ENCODE results near the gene FLYWCH2.

FLYWCH2 gene

DNA sequence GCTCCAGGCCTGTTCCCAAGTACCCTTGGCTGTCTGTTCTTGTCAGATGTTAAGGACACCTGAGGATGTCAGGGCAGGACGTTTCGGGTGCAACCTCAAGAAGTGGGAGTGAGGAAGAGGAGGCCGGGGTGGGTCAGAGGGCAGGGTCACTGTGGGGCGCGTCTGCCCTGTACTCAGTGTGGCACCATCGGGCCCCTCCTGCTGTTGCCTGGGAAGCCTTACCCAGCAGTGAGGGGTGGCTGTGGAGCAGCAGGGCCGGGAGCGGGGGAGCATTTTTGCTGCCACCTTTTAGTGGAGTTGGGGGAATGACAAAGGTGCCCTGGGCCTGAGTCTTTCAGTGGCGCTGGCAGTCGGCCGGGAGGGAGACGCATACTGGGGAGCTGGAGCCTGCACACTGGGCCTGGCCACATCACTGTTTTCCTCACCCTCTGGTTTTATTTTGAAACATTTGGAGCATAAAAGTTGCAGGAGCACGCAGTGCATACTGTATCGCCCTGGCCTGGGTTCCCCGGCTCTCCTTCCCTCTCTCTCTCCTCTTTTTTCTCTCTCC lies 17.6 kb downstream of the FLYWCH2 start:
- TF ChIP-seq, protein P1, sequence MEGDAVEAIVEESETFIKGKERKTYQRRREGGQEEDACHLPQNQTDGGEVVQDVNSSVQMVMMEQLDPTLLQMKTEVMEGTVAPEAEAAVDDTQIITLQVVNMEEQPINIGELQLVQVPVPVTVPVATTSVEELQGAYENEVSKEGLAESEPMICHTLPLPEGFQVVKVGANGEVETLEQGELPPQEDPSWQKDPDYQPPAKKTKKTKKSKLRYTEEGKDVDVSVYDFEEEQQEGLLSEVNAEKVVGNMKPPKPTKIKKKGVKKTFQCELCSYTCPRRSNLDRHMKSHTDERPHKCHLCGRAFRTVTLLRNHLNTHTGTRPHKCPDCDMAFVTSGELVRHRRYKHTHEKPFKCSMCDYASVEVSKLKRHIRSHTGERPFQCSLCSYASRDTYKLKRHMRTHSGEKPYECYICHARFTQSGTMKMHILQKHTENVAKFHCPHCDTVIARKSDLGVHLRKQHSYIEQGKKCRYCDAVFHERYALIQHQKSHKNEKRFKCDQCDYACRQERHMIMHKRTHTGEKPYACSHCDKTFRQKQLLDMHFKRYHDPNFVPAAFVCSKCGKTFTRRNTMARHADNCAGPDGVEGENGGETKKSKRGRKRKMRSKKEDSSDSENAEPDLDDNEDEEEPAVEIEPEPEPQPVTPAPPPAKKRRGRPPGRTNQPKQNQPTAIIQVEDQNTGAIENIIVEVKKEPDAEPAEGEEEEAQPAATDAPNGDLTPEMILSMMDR (IDR thresholded peaks at IDR 0.05; ENCODE audit: low read depth, low read length, missing control alignments): no peak
- no peak overlapping the region for H3K4me3 ChIP-seq (ENCODE audit: low read depth, low read length)
- DNase-seq (ENCODE audit: low read depth): no peak

GRCh38 chr16:2902337-2903130 lies 19.5 kb downstream of the FLYWCH2 start:
- TF ChIP-seq, protein P1 (IDR thresholded peaks at IDR 0.05; ENCODE audit: low read depth, low read length, missing control alignments): no peak
- H3K4me3 ChIP-seq (ENCODE audit: low read depth, low read length): no peak overlapping the region
- DNase-seq (ENCODE audit: low read depth): no peak

DNA sequence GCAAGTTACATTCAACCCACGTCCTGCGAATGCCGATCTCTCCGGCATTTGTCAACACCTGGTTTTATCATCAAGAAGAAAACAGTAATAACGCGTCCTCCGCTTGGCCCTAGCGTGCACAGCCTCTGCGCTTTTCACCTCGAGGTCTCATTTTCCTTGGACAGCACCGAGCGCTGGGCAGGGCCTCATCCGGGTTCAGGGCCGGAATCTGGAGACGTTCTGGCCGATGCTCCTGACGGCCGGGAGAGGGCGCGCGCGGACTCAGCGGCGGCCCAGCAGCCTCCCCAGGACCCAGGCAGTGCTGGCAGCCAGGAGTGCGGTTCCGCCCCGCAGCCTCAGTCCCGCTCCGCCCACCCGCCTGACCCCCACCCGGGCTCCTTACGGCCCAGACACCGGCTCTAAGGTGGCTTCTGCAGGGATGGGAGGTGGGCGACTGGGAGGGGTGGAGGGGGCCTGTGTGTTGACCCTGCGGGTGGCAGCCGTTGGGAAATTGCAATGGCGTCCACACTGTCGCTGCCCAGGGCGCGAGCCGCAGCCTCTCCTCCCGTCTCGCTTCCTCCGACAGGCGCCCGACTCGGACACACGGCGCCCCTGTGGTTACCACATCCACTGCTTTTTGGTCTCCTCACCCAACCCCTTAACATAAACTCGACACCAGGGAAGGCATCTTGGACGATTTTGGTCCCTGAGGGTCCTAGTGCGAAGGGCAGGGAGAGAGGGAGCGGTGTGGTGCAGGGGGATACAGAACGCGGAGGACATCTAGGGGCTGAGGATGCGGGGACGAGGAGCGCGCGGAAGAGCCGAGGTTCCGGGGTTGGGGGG lies 21.3 kb downstream of the FLYWCH2 start:
- peak overlapping the region; percentile 76 for H3K4me3 ChIP-seq (ENCODE audit: low read depth, low read length)
- TF ChIP-seq, protein P1 (IDR thresholded peaks at IDR 0.05; ENCODE audit: low read depth, low read length, missing control alignments): peak; percentile 86
- DNase-seq (ENCODE audit: low read depth): no peak

- TF ChIP-seq, protein P1 (IDR thresholded peaks at IDR 0.05; ENCODE audit: low read depth, low read length, missing control alignments): no peak
- no peak for DNase-seq (ENCODE audit: low read depth)
- peak overlapping the region; percentile 76 for H3K4me3 ChIP-seq (ENCODE audit: low read depth, low read length)
Measured at GRCh38 chr16:2904922-2905240, 21.9 kb downstream of the FLYWCH2 start.

DNA sequence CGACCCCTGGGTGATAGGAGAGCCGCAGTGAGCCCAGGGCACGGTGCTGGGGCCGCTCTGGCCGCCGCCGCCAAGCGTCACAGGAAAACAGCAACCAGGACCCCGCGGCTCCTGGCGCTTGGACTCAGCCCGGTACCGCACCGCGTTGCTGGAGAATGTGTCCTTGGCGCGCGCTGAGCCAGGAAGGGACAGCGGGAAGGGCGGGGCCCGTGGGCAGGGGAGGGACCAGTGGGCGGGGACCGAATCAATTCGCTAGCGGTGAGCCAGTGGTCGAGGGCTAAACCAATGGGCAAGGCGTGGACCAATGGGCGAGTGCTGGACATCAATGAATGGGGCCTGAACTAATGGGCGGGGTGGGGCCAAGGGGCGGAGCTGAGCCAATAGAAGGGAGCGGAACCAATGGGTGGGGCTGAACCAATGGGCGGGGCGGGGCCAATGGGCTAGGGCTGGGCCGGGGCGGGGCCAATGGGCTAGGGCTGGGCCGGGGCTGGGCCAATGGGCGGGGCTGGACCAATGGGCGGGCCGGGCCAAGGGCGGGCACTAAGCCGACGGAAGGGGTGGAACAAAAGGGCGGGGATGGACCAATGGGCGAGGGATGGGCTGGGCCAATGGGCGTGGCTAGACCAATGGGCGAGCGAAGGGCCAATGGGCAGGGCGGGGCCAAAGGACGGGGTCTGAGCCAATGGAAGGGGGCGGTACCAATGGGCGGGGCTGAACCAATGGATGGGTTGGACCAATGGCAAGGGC lies 22.4 kb downstream of the FLYWCH2 start:
- peak; percentile 94 for DNase-seq (ENCODE audit: low read depth)
- H3K4me3 ChIP-seq (ENCODE audit: low read depth, low read length): peak overlapping the region; percentile 76
- TF ChIP-seq, protein P1 (IDR thresholded peaks at IDR 0.05; ENCODE audit: low read depth, low read length, missing control alignments): no peak

- DNase-seq (ENCODE audit: low read depth): no peak
- no peak overlapping the region for H3K4me3 ChIP-seq (ENCODE audit: low read depth, low read length)
- TF ChIP-seq, protein P1 (IDR thresholded peaks at IDR 0.05; ENCODE audit: low read depth, low read length, missing control alignments): no peak
Measured at GRCh38 chr16:2905988-2906387, 23.0 kb downstream of the FLYWCH2 start.
